Measurements from ENCODE around the gene RUVBL1. TPM values are rescaled to one million over a fixed set of nuclear protein-coding genes. Genes with fewer than 3 reads are reported as not detected.

Gene RUVBL1
- total RNA-seq, 1 experiment from 2014 or later = 115 TPM

- CTCF ChIA-PET = no interaction called here
- H3K4me1 ChIP-seq (replicated peaks; ENCODE audit: insufficient read depth) = no peaks in the 10 kb centered on the region
Measured at GRCh38 chr3:128078322-128078721, 45.3 kb downstream of the RUVBL1 start.

GRCh38 chr3:128077665-128078064, 45.9 kb downstream of the RUVBL1 start:
- Histone ChIP-seq H3K9me2 (ENCODE audit: insufficient read depth) (no peaks in the 10 kb centered on the region), H3K4me1 (replicated peaks; ENCODE audit: insufficient read depth) (no peaks in the 10 kb centered on the region), H3K4me3 (no peak overlapping the region), H4K20me1 (ENCODE audit: insufficient read depth) (peaks cover 22% of the 10 kb centered on the region), H3K9me3 (ENCODE audit: insufficient read depth, low read depth) (no peaks in the 10 kb centered on the region), H3K36me3 (ENCODE audit: low read depth) (peaks cover 16% of the 10 kb centered on the region), H3K4me2 (no peak overlapping the region), H3K79me2 (ENCODE audit: low read depth) (no peaks in the 10 kb centered on the region), H3K27ac (no peak overlapping the region), H2AFZ (no peak overlapping the region), H3F3A (ENCODE audit: insufficient read depth, low read depth) (peaks cover 40% of the 10 kb centered on the region; the same call in 1 of the 2 replicates), H3K27me3 (ENCODE audit: insufficient read depth, low read depth) (no peaks in the 10 kb centered on the region)
- ChIA-PET POLR2A (ENCODE audit: unreplicated experiment) (no interaction called here), CTCF (no interaction called here)
- intact Hi-C loops (cut with micrococcal nuclease; ENCODE audit: unreplicated experiment) = no loop called here
- DNase-seq = no peak
- BruUV-seq (replicated peaks) = no TSS peak
- TF ChIP-seq EZH2 (IDR thresholded peaks at IDR 0.05; ENCODE audit: low read depth) (no peak), CTCF (conservative IDR thresholded peaks at IDR 0.05) (no peak)

More at GRCh38 chr3:128078322-128078721, 45.3 kb downstream of the RUVBL1 start:
- no peak for DNase-seq
- peaks cover 15% of the 10 kb centered on the region for H4K20me1 ChIP-seq (ENCODE audit: insufficient read depth)
- no peak overlapping the region for H3K4me2 ChIP-seq
- no peaks in the 10 kb centered on the region for H3K9me2 ChIP-seq (ENCODE audit: insufficient read depth)
- H3K4me3 ChIP-seq = no peak overlapping the region
- H3K9me3 ChIP-seq (ENCODE audit: insufficient read depth, low read depth) = no peaks in the 10 kb centered on the region
- no peaks in the 10 kb centered on the region for H3K79me2 ChIP-seq (ENCODE audit: low read depth)
- TF ChIP-seq EZH2 (IDR thresholded peaks at IDR 0.05; ENCODE audit: low read depth) (no peak), CTCF (conservative IDR thresholded peaks at IDR 0.05) (no peak)
- H3F3A ChIP-seq (ENCODE audit: insufficient read depth, low read depth) = peaks cover 34% of the 10 kb centered on the region; the same call in 1 of the 2 replicates
- H3K27ac ChIP-seq = no peak overlapping the region
- POLR2A ChIA-PET (ENCODE audit: unreplicated experiment) = no interaction called here
- intact Hi-C loops (cut with micrococcal nuclease; ENCODE audit: unreplicated experiment) = no loop called here
- no TSS peak for BruUV-seq (replicated peaks)
- H3K36me3 ChIP-seq (ENCODE audit: low read depth) = peaks cover 19% of the 10 kb centered on the region
- no peaks in the 10 kb centered on the region for H3K27me3 ChIP-seq (ENCODE audit: insufficient read depth, low read depth)
- no peak overlapping the region for H2AFZ ChIP-seq

- Histone ChIP-seq H2AFZ (no peak overlapping the region), H3K4me2 (no peak overlapping the region), H3K27me3 (ENCODE audit: insufficient read depth, low read depth) (no peaks in the 10 kb centered on the region)
Measured at GRCh38 chr3:128077202-128077624, 46.4 kb downstream of the RUVBL1 start.

More at GRCh38 chr3:128077202-128077624, 46.4 kb downstream of the RUVBL1 start:
- CTCF ChIA-PET = no interaction called here
- POLR2A ChIA-PET (ENCODE audit: unreplicated experiment) = no interaction called here
- DNase-seq = no peak
- H3F3A ChIP-seq (ENCODE audit: insufficient read depth, low read depth) = peaks cover 42% of the 10 kb centered on the region; the same call in 1 of the 2 replicates
- H3K27ac ChIP-seq = no peak overlapping the region
- no peaks in the 10 kb centered on the region for H3K9me2 ChIP-seq (ENCODE audit: insufficient read depth)
- H3K9me3 ChIP-seq (ENCODE audit: insufficient read depth, low read depth) = no peaks in the 10 kb centered on the region
- peaks cover 12% of the 10 kb centered on the region for H3K36me3 ChIP-seq (ENCODE audit: low read depth)
- intact Hi-C loops (cut with micrococcal nuclease; ENCODE audit: unreplicated experiment) = no loop called here
- no peak overlapping the region for H3K4me3 ChIP-seq
- H4K20me1 ChIP-seq (ENCODE audit: insufficient read depth) = peaks cover 26% of the 10 kb centered on the region
- H3K79me2 ChIP-seq (ENCODE audit: low read depth) = no peaks in the 10 kb centered on the region
- no peaks in the 10 kb centered on the region for H3K4me1 ChIP-seq (replicated peaks; ENCODE audit: insufficient read depth)
- TF ChIP-seq EZH2 (IDR thresholded peaks at IDR 0.05; ENCODE audit: low read depth) (no peak), CTCF (conservative IDR thresholded peaks at IDR 0.05) (no peak)
- BruUV-seq (replicated peaks) = no TSS peak
